Neural cell (in vitro differentiated cells): ENCODE data around the gene FLYWCH2.

Experiments used
- CTCF ChIP-seq: fragments of 450-650 bp; IDR thresholded peaks from 2 replicates; pipeline ENCODE4 v1.5.1; 2014; ENCODE audit warnings: antibody characterized with exemption, mild to moderate bottlenecking, moderate library complexity; ENCODE audit not compliant: poor library complexity, severe bottlenecking
- EP300 ChIP-seq: fragments of 450-650 bp; conservative IDR thresholded peaks from 2 replicates; pipeline ENCODE4 v1.6.1; 2014; ENCODE audit warnings: antibody characterized with exemption, mild to moderate bottlenecking, moderate library complexity; ENCODE audit not compliant: poor library complexity, severe bottlenecking
- EZH2 ChIP-seq: fragments of 200-600, 300-800 bp; shearing (Covaris generic), sonication (generic); IDR thresholded peaks from 2 replicates; pipeline ENCODE4 v1.6.1; 2014; ENCODE audit warnings: antibody characterized with exemption, low read length, borderline replicate concordance, mild to moderate bottlenecking; ENCODE audit not compliant: insufficient read depth, poor library complexity, severe bottlenecking
- POLR2AphosphoS5 ChIP-seq: IDR thresholded peaks from 2 replicates; pipeline ENCODE4 v1.6.1; 2012
- REST ChIP-seq: IDR thresholded peaks from 2 replicates; pipeline ENCODE4 v1.6.1; 2012; ENCODE audit warnings: borderline replicate concordance
- SMC3 ChIP-seq: fragments of 450-650 bp; conservative IDR thresholded peaks from 2 replicates; pipeline ENCODE4 v1.6.1; 2014; ENCODE audit warnings: antibody characterized with exemption, mild to moderate bottlenecking, moderate library complexity; ENCODE audit not compliant: poor library complexity
- TAF1 ChIP-seq: IDR thresholded peaks from 2 replicates; pipeline ENCODE4 v1.6.1; 2012; ENCODE audit warnings: low read depth

- TF ChIP-seq TAF1 (no peak), EZH2 (no peak), CTCF (no peak), EP300 (no peak), SMC3 (no peak), POLR2AphosphoS5 (no peak), REST (no peak)
Observed at GRCh38 chr16:2884041-2884451, 1.0 kb downstream of the FLYWCH2 start.
